ENCODE measurements around the gene LAMP5.

The LAMP5 gene

GRCh38 chr20:9543214-9543613, 28.8 kb downstream of the LAMP5 start:
- DNase-seq (ENCODE audit: low spot score) = no peak

- no peak for DNase-seq (ENCODE audit: low spot score)
Measured at GRCh38 chr20:9550283-9550682, 35.9 kb downstream of the LAMP5 start.

GRCh38 chr20:9550871-9551270, 36.5 kb downstream of the LAMP5 start:
- DNase-seq (ENCODE audit: low spot score) = no peak

DNA sequence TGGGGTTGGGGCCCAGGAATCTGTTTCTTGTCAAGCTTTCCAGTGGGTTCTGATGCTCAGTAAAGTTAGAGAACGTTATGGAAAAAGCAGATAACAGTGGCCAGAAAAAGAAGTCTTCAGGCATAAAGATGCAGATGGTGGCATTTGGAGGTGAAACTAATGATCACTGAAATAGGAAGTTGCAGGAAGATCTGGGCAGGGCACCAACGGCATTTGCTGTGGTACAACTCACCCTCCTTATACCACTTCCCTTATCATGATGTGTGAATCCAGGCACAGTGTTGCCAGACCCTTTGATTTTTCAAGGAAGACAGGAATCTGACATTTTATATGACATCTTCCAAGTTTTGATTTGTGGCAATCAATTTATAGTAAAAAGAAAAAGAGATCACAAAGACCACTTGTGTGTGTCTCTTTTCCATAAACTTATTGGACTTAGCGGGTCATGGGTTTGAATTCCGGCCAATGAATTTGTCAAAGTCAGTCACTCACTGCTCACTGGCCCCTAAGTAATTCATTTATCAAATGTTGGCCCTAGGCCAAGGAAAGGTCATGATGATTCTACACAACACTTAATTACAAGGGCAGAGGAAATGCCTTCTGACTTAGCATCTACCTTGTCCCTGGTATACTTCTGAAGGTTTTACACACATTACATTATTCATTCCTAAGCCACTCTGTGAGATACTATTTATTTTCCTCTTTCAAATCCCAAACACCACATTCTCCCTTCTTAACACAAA, 37.6 kb downstream of the LAMP5 start:
- no peak for DNase-seq (ENCODE audit: low spot score)

GRCh38 chr20:9555781-9556180, 41.4 kb downstream of the LAMP5 start:
- no peak for DNase-seq (ENCODE audit: low spot score)

GRCh38 chr20:9557411-9557810, 43.0 kb downstream of the LAMP5 start:
- DNase-seq (ENCODE audit: low spot score) = no peak

DNA sequence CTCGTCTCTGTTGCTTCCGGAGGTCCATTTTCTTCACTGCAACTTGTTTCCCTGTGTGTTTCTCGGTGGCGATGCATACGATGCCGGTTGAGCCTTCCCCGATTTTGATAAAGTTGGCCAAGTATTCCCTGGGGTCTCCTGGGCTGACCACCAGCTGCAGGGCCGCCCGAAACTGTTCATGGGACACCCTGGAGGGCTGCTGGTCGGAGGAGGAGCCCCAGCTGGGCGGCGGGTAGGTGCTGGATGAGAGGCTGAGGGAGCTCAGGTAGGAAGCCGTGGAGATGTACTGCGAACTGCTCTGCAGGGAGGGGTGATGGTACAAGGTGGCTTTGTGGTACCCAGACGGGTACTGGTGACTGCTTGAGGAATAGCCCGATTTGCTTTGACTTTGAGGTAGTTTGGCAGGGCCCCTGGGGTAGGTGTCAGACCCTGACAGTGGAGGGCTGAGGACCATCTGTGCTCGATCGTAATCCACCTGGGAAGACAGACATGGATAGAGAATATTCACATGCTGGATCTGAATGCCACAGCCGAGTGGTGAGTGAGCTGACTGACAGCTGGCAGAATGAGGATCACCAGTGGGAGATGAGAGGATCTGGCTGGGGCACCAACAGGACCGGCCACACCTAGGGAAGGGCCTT, 51.6 kb downstream of the LAMP5 start:
- DNase-seq (ENCODE audit: low spot score) = no peak

DNA sequence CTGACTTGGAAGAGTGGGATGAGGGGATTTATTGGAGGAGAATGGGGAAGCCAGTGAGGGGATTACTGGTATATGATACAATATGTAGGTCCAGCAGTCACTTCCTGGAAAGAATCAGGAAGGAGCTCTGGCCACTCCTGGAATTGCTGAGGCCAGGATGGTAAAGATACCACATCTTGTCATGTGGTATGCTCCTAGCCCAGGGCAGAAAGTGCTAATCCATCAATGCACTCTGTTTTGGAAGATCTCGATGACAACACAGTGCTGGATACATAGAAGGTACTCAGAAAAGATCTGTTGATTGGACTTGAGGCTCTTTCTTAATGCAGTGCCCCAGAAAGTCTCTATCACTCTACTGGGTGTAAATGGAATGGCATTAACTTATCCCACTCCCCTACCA, 52.6 kb downstream of the LAMP5 start:
- DNase-seq (ENCODE audit: low spot score) = no peak

GRCh38 chr20:9570612-9571011, 56.2 kb downstream of the LAMP5 start:
- no peak for DNase-seq (ENCODE audit: low spot score)

DNA sequence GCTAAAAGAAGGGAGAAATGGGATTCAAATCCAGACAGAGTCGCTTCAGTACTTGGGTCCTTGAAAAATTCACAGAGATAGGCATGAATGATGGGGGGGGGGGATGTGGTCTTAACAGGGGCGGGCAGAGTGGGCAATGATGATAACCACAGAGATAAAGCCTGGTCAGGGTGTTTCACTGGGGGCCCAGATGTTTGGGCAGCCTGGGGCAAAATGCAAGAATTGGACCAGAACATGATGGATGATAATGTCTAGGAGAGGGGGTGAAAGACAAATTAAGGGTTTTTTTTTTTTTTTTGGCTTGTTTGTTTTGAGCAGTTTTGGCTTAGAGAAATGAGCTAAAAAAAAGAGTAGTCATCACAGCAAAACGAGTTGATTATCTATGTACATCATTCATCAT, 57.4 kb downstream of the LAMP5 start:
- DNase-seq (ENCODE audit: low spot score) = no peak

DNA sequence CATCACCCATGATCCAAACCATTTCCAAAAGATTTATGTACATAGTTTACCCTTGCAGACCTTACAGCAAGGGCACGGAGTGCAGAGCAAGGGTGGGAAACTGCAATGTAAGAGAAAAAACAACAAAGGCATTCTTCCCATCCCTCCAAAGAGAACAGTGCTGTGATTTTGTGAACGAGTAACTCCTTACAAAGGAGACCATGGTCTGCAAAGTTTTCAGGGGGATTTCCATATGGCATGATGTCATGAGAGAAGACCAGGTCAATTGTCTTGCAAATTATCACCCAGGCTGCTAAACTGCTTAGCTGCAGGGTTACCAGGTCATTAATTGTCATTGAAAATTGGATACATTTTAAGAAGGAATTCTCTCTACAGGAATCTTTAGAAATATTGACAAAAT, 58.3 kb downstream of the LAMP5 start:
- DNase-seq (ENCODE audit: low spot score) = no peak

DNA sequence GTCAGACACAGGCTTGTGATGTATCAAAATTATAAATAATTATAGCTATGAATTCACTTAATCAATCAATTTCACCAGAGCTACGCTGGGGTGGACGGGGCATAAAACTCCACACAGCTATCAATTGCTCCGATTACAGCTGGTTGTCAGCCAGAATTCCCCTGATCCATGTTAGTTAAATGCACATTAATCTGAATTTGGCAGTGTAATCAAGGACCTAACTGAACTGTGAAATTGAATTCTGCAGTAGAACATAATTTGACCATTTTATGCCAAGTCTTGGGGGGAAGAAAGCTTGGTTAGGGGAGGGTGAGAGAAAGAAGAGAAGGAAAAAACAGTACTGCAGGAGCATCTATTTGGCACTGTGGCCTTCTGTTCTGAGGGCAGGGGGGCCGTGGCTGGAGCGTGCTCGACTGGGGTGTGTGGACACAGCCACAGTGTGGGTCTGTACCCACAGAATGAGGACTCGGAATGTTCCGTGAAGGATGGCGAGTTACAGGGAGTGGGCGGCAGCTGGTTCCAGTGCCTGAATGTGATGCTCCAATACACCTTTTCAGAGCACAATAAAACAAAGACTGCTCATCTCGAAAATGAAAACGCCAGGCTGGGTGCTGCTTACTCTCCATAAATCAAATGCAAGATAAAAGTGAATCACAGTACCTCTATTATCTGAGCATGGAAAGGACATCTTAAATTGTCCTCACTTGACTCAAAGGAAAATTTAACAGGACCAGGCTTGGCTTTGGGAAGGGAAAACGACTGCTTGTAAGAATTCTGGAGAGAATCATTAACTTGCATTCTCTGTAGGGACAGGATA, 59.2 kb downstream of the LAMP5 start:
- DNase-seq (ENCODE audit: low spot score) = peak; percentile 54

DNA sequence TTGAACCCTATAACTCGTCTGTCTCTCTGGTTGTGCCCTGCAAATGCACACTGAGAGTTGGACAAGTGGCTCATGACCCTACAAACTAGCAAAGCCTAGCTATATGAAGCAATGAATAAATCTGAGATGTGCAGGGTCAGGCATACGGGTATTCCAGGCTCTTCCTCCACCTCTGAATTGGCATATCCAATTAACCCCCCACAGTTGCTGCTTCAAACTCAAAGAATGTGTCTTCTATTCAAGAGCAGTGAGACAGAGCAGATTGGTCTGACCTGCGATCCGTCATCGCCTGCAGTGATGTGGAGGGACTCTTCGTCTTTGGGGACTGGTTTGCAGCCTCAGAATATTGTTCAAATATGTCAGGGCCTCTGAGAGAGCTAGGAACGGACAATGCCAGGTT, 59.8 kb downstream of the LAMP5 start:
- DNase-seq (ENCODE audit: low spot score) = peak; percentile 62

DNA sequence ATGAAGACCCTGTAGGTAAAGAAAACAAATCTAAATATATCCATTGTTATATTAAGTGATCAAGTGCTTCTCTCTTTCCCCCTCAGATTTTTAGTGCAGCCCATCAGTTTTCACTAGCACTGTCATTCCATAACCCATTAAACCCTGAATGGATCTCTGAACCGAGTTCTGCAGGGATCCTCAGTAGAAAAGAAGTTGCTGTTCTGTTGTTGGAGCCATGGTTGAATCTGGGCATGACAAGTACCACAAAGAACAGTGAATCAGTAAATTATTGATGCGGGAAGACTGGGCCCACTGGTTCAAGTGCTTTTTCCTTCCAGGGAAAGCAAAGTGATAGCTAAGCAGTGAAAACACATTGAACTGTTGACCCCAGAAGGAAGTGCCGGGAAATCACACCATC, 60.4 kb downstream of the LAMP5 start:
- DNase-seq (ENCODE audit: low spot score) = no peak

DNA sequence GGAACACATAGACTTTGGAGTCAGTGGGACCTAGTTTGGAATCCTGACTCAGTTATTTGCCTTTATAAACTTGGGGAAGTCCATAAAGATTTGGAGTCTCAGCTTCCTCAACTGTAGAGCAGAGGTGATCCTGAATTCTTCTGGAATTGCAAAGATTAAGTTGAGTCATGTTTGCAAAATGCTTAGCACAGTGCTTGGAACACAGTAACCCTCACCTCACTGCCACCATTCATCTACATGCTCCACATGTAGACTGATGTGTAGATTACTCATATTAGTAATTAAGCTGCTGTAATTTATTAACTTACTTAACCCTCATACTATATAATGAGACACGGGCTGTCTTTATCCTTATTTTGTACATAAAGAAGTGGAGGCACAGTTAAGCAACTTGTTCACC, 61.4 kb downstream of the LAMP5 start:
- DNase-seq (ENCODE audit: low spot score) = no peak

DNA sequence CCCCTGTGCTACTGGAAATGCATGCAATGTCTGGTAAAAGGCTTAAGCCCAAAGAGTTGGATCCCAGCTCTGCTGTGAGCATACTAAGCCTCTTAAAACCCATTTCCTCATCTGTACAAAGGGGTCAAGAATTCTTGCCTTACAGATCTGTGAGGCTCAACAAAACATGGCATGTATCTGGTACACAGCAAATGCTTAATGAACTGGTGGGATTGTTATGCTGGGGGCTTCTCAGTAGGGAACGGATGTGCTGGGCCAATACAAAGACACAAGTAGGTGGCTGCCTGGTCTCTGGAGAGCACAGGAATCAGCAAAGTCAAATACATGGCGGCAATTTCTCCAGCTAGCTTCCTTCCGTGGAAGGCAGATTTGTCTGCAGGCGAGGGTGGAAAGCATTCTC, 62.3 kb downstream of the LAMP5 start:
- DNase-seq (ENCODE audit: low spot score) = no peak

DNA sequence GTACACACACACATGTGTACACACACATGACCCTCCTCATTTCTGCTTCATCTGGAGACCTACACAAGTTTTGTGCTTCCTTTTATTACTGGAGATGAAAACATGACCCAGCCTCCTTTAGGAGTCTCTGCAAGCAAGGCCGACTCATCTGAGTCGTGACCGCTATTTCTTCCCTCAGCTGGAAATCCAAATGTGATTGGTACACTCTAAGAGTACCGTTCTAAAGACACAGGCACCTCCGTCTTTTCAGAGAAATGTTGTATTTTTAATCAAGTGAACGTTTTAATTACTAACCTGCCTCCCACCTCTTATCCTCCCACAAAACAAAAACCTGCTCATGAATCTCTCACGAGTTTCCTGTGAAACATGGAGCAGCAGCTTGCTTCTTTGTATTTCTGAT, 63.0 kb downstream of the LAMP5 start:
- no peak for DNase-seq (ENCODE audit: low spot score)

- no peak for DNase-seq (ENCODE audit: low spot score)
Measured at GRCh38 chr20:9578594-9578993, 64.2 kb downstream of the LAMP5 start.
